Activated T-helper 2 cell treated with anti-CD3 and anti-CD28 coated beads, Interferon-gamma antibody, Interleukin-2, Interleukin-4, amounts not matched to agents 10 μg/mL and 5 μg/mL and 100 μg/mL, durations not matched to agents 14 hours and 24 hours and 36 hours (primary cell): Measurements from ENCODE around the gene HOXC13. TPM values are rescaled to one million over a fixed set of nuclear protein-coding genes. Genes with fewer than 3 reads are reported as not detected.

Experiments used
- DNase-seq: peaks from one replicate; pipeline ENCODE4 v3.0.0; 2021; ENCODE audit warnings: low spot score
- H3K27ac Mint-ChIP-seq: one replicate; pipeline ENCODE4 v1.8.0; 2021; ENCODE audit warnings: mixed read lengths
- H3K27me3 Mint-ChIP-seq: one replicate; pipeline ENCODE4 v1.8.0; 2021; ENCODE audit warnings: low read depth, mixed read lengths
- H3K36me3 Mint-ChIP-seq: one replicate; pipeline ENCODE4 v1.8.0; 2021; ENCODE audit warnings: low read depth, mixed read lengths
- H3K4me1 Mint-ChIP-seq: one replicate; pipeline ENCODE4 v1.8.0; 2021; ENCODE audit warnings: low read depth, mixed read lengths
- H3K4me3 Mint-ChIP-seq: one replicate; pipeline ENCODE4 v1.8.0; 2021; ENCODE audit warnings: low read depth, mild to moderate bottlenecking, moderate library complexity, mixed read lengths
- H3K9me3 Mint-ChIP-seq: one replicate; pipeline ENCODE4 v1.8.0; 2021; ENCODE audit warnings: mixed read lengths
- intact Hi-C: fragments of 100-400 bp; cut with micrococcal nuclease; formaldehyde crosslinking; loops from one replicate; pipeline ENCODE4 v1.15.1; 2023
- total RNA-seq: library from RNA; stranded (reverse); gene quantifications from 2 replicates; pipeline ENCODE4 v1.2.3, GENCODE V29; 2022

The HOXC13 gene
- total RNA-seq, 1 donor from 2014 or later: not detected

GRCh38 chr12:53994264-53995001 lies 55.8 kb downstream of the HOXC13 start:
- peaks cover 93% of the 10 kb centered on the region for H3K27me3 Mint-ChIP-seq
- intact Hi-C loops: loop anchor here (5.0 to 10.0 kb wide), 3 partner anchors 58 to 300 kb away; partner anchors contain the start of genes HOXC13 and HOXC4
- DNase-seq: no peak
- peak overlapping the region; percentile 52 for H3K27ac Mint-ChIP-seq
- no peak overlapping the region for H3K4me3 Mint-ChIP-seq
- H3K4me1 Mint-ChIP-seq: peaks cover 23% of the 10 kb centered on the region
- no peaks in the 10 kb centered on the region for H3K9me3 Mint-ChIP-seq
- no peaks in the 10 kb centered on the region for H3K36me3 Mint-ChIP-seq

GRCh38 chr12:53995002-53995377 lies 56.4 kb downstream of the HOXC13 start:
- Mint-ChIP-seq H3K4me1 (peaks cover 20% of the 10 kb centered on the region), H3K27ac (no peak overlapping the region), H3K9me3 (no peaks in the 10 kb centered on the region), H3K27me3 (peaks cover 92% of the 10 kb centered on the region), H3K36me3 (no peaks in the 10 kb centered on the region), H3K4me3 (no peak overlapping the region)
- no peak for DNase-seq
- intact Hi-C loops: loop anchor here (5.0 to 10.0 kb wide), 3 partner anchors 57 to 300 kb away; partner anchors contain the start of genes HOXC13 and HOXC4

GRCh38 chr12:53995378-53996239 lies 57.0 kb downstream of the HOXC13 start:
- no peaks in the 10 kb centered on the region for H3K36me3 Mint-ChIP-seq
- intact Hi-C loops: loop anchor here (2.0 to 10.0 kb wide), 4 partner anchors 43 to 301 kb away; partner anchors contain the start of genes HOXC13 and HOXC4
- peak overlapping the region; percentile 59 for H3K4me3 Mint-ChIP-seq
- DNase-seq: no peak
- no peak overlapping the region for H3K27ac Mint-ChIP-seq
- peaks cover 90% of the 10 kb centered on the region for H3K27me3 Mint-ChIP-seq
- no peaks in the 10 kb centered on the region for H3K9me3 Mint-ChIP-seq
- H3K4me1 Mint-ChIP-seq: peaks cover 18% of the 10 kb centered on the region

Other genes starting within 250 kb of the HOXC13 start
- 19.8 and 22.4 TPM in 2 replicates for gene CALCOCO1, start 211.4 kb upstream of the HOXC13 start, total RNA-seq
- gene CISTR, start 186.9 kb upstream of the HOXC13 start, total RNA-seq: not detected in 2 replicates
- gene HOXC12, start 16.1 kb downstream of the HOXC13 start, total RNA-seq: not detected in 2 replicates
- not detected in 2 replicates for gene HOXC11, start 34.3 kb downstream of the HOXC13 start, total RNA-seq
- gene HOTAIR, start 36.1 kb downstream of the HOXC13 start, total RNA-seq: not detected in 2 replicates
- gene HOXC10, start 46.3 kb downstream of the HOXC13 start, total RNA-seq: not detected in 2 replicates
- gene HOXC9, start 61.3 kb downstream of the HOXC13 start, total RNA-seq: not detected in 2 replicates
- gene HOXC8, start 70.2 kb downstream of the HOXC13 start, total RNA-seq: not detected in 2 replicates
- not detected in 2 replicates for gene HOXC6, start 89.6 kb downstream of the HOXC13 start, total RNA-seq
- not detected in 2 replicates for gene HOXC5, start 94.2 kb downstream of the HOXC13 start, total RNA-seq
- 0.14 and 0.21 TPM in 2 replicates for gene HOXC4, start 115.0 kb downstream of the HOXC13 start, total RNA-seq